ENCODE data around the gene TTC39A.
A peak's percentile ranks its signal among the peaks of the same experiment; 100 is the strongest.

The TTC39A gene

GRCh38 chr1:51343624-51344023 lies 13.3 kb upstream of the TTC39A start:
- Histone ChIP-seq H3K4me1 (no peaks in the 10 kb centered on the region), H3K4me3 (ENCODE audit: low read depth, low read length) (no peak overlapping the region), H3K27me3 (no peaks in the 10 kb centered on the region), H3K36me3 (no peaks in the 10 kb centered on the region), H3K9me3 (no peaks in the 10 kb centered on the region)
- no peak for TF ChIP-seq CTCF (IDR thresholded peaks at IDR 0.05; ENCODE audit: low read depth, low read length)
- no peak for DNase-seq

GRCh38 chr1:51342591-51343206 lies 12.3 kb upstream of the TTC39A start:
- no peaks in the 10 kb centered on the region for H3K36me3 ChIP-seq
- H3K9me3 ChIP-seq: no peaks in the 10 kb centered on the region
- H3K4me3 ChIP-seq (ENCODE audit: low read depth, low read length): no peak overlapping the region
- no peak for TF ChIP-seq CTCF (IDR thresholded peaks at IDR 0.05; ENCODE audit: low read depth, low read length)
- no peaks in the 10 kb centered on the region for H3K4me1 ChIP-seq
- H3K27me3 ChIP-seq: no peaks in the 10 kb centered on the region
- no peak for DNase-seq

- TF ChIP-seq CTCF (IDR thresholded peaks at IDR 0.05; ENCODE audit: low read depth, low read length): peak; percentile 27; the same call in 1 of the 2 replicates
- Histone ChIP-seq H3K27me3 (no peaks in the 10 kb centered on the region), H3K4me1 (no peaks in the 10 kb centered on the region), H3K4me3 (ENCODE audit: low read depth, low read length) (no peak overlapping the region), H3K9me3 (no peaks in the 10 kb centered on the region), H3K36me3 (no peaks in the 10 kb centered on the region)
- no peak for DNase-seq
These were observed 11.6 kb upstream of the TTC39A start for GRCh38 chr1:51341876-51342496.

GRCh38 chr1:51340380-51340779 lies 10.0 kb upstream of the TTC39A start:
- Histone ChIP-seq H3K4me1 (no peaks in the 10 kb centered on the region), H3K4me3 (ENCODE audit: low read depth, low read length) (no peak overlapping the region), H3K27me3 (no peaks in the 10 kb centered on the region), H3K36me3 (no peaks in the 10 kb centered on the region), H3K9me3 (no peaks in the 10 kb centered on the region)
- TF ChIP-seq CTCF (IDR thresholded peaks at IDR 0.05; ENCODE audit: low read depth, low read length): no peak
- no peak for DNase-seq

- Histone ChIP-seq H3K36me3 (no peaks in the 10 kb centered on the region), H3K4me1 (peaks cover 1% of the 10 kb centered on the region; the same call in 1 of the 2 replicates), H3K4me3 (ENCODE audit: low read depth, low read length) (no peak overlapping the region), H3K27me3 (no peaks in the 10 kb centered on the region), H3K9me3 (no peaks in the 10 kb centered on the region)
- no peak for TF ChIP-seq CTCF (IDR thresholded peaks at IDR 0.05; ENCODE audit: low read depth, low read length)
- no peak for DNase-seq
These were observed 6.3 kb upstream of the TTC39A start for GRCh38 chr1:51336711-51337110.

GRCh38 chr1:51336004-51336403 lies 5.6 kb upstream of the TTC39A start:
- DNase-seq: no peak
- no peaks in the 10 kb centered on the region for H3K9me3 ChIP-seq
- TF ChIP-seq CTCF (IDR thresholded peaks at IDR 0.05; ENCODE audit: low read depth, low read length): no peak
- no peak overlapping the region for H3K4me3 ChIP-seq (ENCODE audit: low read depth, low read length)
- peaks cover 8% of the 10 kb centered on the region for H3K4me1 ChIP-seq
- no peaks in the 10 kb centered on the region for H3K27me3 ChIP-seq
- H3K36me3 ChIP-seq: no peaks in the 10 kb centered on the region

Measured in BE2C (cell line).